Panc1 (cell line): Measurements from ENCODE around the gene PLAAT5. TPM values are rescaled to one million over a fixed set of nuclear protein-coding genes. Genes with fewer than 3 reads are reported as not detected.

Experiments
- ATAC-seq: fragments of 200-7000 bp; cut with Tn5 transposase; 2 replicates; pipeline ENCODE4 v1.9.1; 2020; ENCODE audit warnings: mild to moderate bottlenecking, moderate library complexity
- BruUV-seq: library from RNA; stranded (reverse); fragments of 400-500 nt; replicated peaks from 2 replicates; lab custom pipeline; 2021; lab: Mats Ljungman, UMichigan
- CTCF ChIA-PET: fragments of 300-600 bp; sonication (Branson Sonifier 250); formaldehyde crosslinking; loops from one replicate; lab custom pipeline; 2022; ENCODE audit warnings: antibody characterized with exemption; lab: Charles Lee
- POLR2A ChIA-PET: fragments of 300-600 bp; sonication (Branson Sonifier 250); formaldehyde crosslinking; loops from one replicate; lab custom pipeline; 2022; ENCODE audit warnings: antibody characterized with exemption; lab: Charles Lee
- DNase-seq: peaks from one replicate; pipeline ENCODE4 v3.0.0-alpha.2; 2010; ENCODE audit warnings: low read depth, low spot score
- H3K27ac ChIP-seq: 2 replicates; pipeline ENCODE4 v1.5.1; 2011; ENCODE audit warnings: mild to moderate bottlenecking, low read length, inconsistent platforms
- H3K27me3 ChIP-seq: fragments of 200-500 bp; sonication (Bioruptor generic); 2 replicates; pipeline ENCODE4 v1.6.0; 2014; ENCODE audit warnings: low read length, inconsistent platforms; ENCODE audit not compliant: control insufficient read depth, insufficient read depth
- H3K36me3 ChIP-seq: fragments of 200-500 bp; sonication (Bioruptor generic); 2 replicates; pipeline ENCODE4 v1.5.1; 2014; ENCODE audit warnings: inconsistent platforms, mild to moderate bottlenecking, low read length, moderate library complexity; ENCODE audit not compliant: control insufficient read depth, insufficient read depth
- H3K4me1 ChIP-seq: 2 replicates; pipeline ENCODE4 v1.5.1; 2011; ENCODE audit warnings: inconsistent platforms, mild to moderate bottlenecking, low read length, moderate library complexity; ENCODE audit not compliant: control insufficient read depth, insufficient read depth
- H3K4me3 ChIP-seq, 2 experiments: 2 replicates each; pipeline ENCODE4 v1.5.1; 2011 to 2012; ENCODE audit warnings: low read depth in 2 of 2, low read length in 2 of 2, mild to moderate bottlenecking in 2 of 2, inconsistent platforms in 1 of 2, moderate library complexity in 1 of 2
- H3K9me3 ChIP-seq: fragments of 200-500 bp; sonication (Bioruptor generic); 2 replicates; pipeline ENCODE4 v1.5.1; 2014; ENCODE audit warnings: low read depth, mild to moderate bottlenecking, inconsistent platforms, low read length, moderate library complexity; ENCODE audit not compliant: control insufficient read depth, insufficient read depth
- CTCF ChIP-seq: fragments of 450-650 bp; IDR thresholded peaks from 2 replicates; pipeline ENCODE4 v1.5.1; 2017; ENCODE audit warnings: mild to moderate bottlenecking
- POLR2AphosphoS5 ChIP-seq: IDR thresholded peaks from 2 replicates; pipeline ENCODE4 v1.6.1; 2012; ENCODE audit warnings: mild to moderate bottlenecking, low read depth, low read length, moderate library complexity
- REST ChIP-seq, 2 experiments: IDR thresholded peaks; 2 replicates each; pipeline ENCODE4 v1.6.1; 2011 to 2012; ENCODE audit warnings: low read depth in 2 of 2, control low read depth in 1 of 2, low read length in 1 of 2, mild to moderate bottlenecking in 1 of 2, moderate library complexity in 1 of 2; ENCODE audit not compliant: insufficient read depth in 1 of 2
- SIN3A ChIP-seq: IDR thresholded peaks from 2 replicates; pipeline ENCODE4 v1.6.1; 2012; ENCODE audit warnings: low read depth, mild to moderate bottlenecking, low read length, moderate library complexity, borderline replicate concordance; ENCODE audit not compliant: insufficient read depth
- TCF7L2 ChIP-seq: IDR thresholded peaks from 2 replicates; pipeline ENCODE4 v1.6.1; 2011; ENCODE audit warnings: mild to moderate bottlenecking, low read depth, low read length, inconsistent platforms
- in situ Hi-C: cut with HindIII; loops from 2 replicates; pipeline ENCODE4 v1.10.0; 2016; ENCODE audit warnings: low sequenced_read_pairs, low pct_unique_long_range_greater_than_20kb
- intact Hi-C: fragments of 100-400 bp; cut with micrococcal nuclease; formaldehyde crosslinking; loops from one replicate; pipeline ENCODE4 v1.10.0; 2022; ENCODE audit not compliant: unreplicated experiment
- total RNA-seq: library from RNA; stranded (reverse); gene quantifications from one replicate; pipeline ENCODE4 v1.2.1, GENCODE V29; 2021; ENCODE audit not compliant: unreplicated experiment

The PLAAT5 gene
- total RNA-seq, 1 experiment from 2014 or later: not detected

GRCh38 chr11:63491636-63492372 lies 837 bp upstream of the PLAAT5 start:
- Histone ChIP-seq H3K4me3 (no peak overlapping the region), H3K27me3 (peaks cover 26% of the 10 kb centered on the region), H3K36me3 (no peaks in the 10 kb centered on the region), H3K27ac (no peak overlapping the region), H3K4me1 (no peaks in the 10 kb centered on the region), H3K9me3 (no peaks in the 10 kb centered on the region; the same call in 1 of the 2 replicates)
- DNase-seq (no peak), ATAC-seq (no peak)
- POLR2A ChIA-PET: interaction anchor here (0.7 kb wide), 1 partner anchor 14 kb away, joined by 7 read pairs; the partner anchor contains the start of gene LGALS12
- TF ChIP-seq TCF7L2 (no peak), CTCF (no peak), REST (IDR thresholded peaks at IDR 0.05; ENCODE audit: insufficient read depth in 1 of 2, low read depth in 2 of 2, low read length in 1 of 2) (no peak), POLR2AphosphoS5 (no peak), SIN3A (no peak)
- CTCF ChIA-PET: no interaction called here
- BruUV-seq: no TSS peak
- intact Hi-C loops (no loop called here), in situ Hi-C loops (no loop called here)

- no TSS peak for BruUV-seq
- no peaks in the 10 kb centered on the region; the same call in 1 of the 2 replicates for H3K9me3 ChIP-seq
- H3K36me3 ChIP-seq: no peaks in the 10 kb centered on the region
- H3K4me3 ChIP-seq: peak overlapping the region; percentile 28 to 34
- H3K27me3 ChIP-seq: peaks cover 26% of the 10 kb centered on the region
- no peak overlapping the region for H3K27ac ChIP-seq
- in situ Hi-C loops: no loop called here
- intact Hi-C loops: no loop called here
- no peak for TF ChIP-seq SIN3A
- TF ChIP-seq POLR2AphosphoS5: no peak
- TF ChIP-seq REST (IDR thresholded peaks at IDR 0.05; ENCODE audit: insufficient read depth in 1 of 2, low read depth in 2 of 2, low read length in 1 of 2): no peak
- TF ChIP-seq CTCF: no peak
- no peak for TF ChIP-seq TCF7L2
- ChIA-PET POLR2A (interaction anchor here (0.7 kb wide), 1 partner anchor 15 kb away, joined by 7 read pairs; the partner anchor contains the start of gene LGALS12), CTCF (no interaction called here)
- no peak for DNase-seq
- no peaks in the 10 kb centered on the region for H3K4me1 ChIP-seq
- peak; percentile 56; the same call in 1 of the 2 replicates for ATAC-seq
Observed at GRCh38 chr11:63491240-63491587, 247 bp upstream of the PLAAT5 start.
